OCI-LY7 (cell line): ENCODE data around the gene GRIA1. TPM values are rescaled to one million over a fixed set of nuclear protein-coding genes. Genes with fewer than 3 reads are reported as not detected.
A peak's percentile ranks its signal among the peaks of the same experiment; 100 is the strongest.

Experiments
- BruUV-seq: library from RNA; stranded (reverse); fragments of 400-500 nt; replicated peaks from 2 replicates; lab custom pipeline; 2021; lab: Mats Ljungman, UMichigan
- CTCF ChIA-PET: fragments of 300-600 bp; sonication (Branson Sonifier 250); formaldehyde crosslinking; loops from one replicate; lab custom pipeline; 2022; ENCODE audit warnings: antibody characterized with exemption; ENCODE audit not compliant: unreplicated experiment; lab: Charles Lee
- POLR2A ChIA-PET: fragments of 300-600 bp; sonication (Branson Sonifier 250); formaldehyde crosslinking; loops from one replicate; lab custom pipeline; 2022; ENCODE audit warnings: antibody characterized with exemption; lab: Charles Lee
- DNase-seq: peaks from one replicate; pipeline ENCODE4 v3.0.0-alpha.2; 2015; ENCODE audit warnings: low spot score
- H2AFZ ChIP-seq: fragments of 200-600 bp; sonication (generic), shearing (Covaris generic); 2 replicates; pipeline ENCODE4 v1.6.1; 2014; ENCODE audit warnings: mild to moderate bottlenecking, antibody characterized with exemption, low read length, moderate library complexity
- H3K27ac ChIP-seq: fragments of 200-600 bp; sonication (generic); 2 replicates; pipeline ENCODE4 v1.5.1; 2014; ENCODE audit warnings: mixed run types, low read depth, mild to moderate bottlenecking, moderate library complexity, low read length, inconsistent platforms; ENCODE audit not compliant: poor library complexity, severe bottlenecking
- H3K36me3 ChIP-seq: fragments of 200-600 bp; sonication (generic); 2 replicates; pipeline ENCODE4 v1.6.1; 2014; ENCODE audit warnings: mild to moderate bottlenecking, antibody characterized with exemption, low read length, moderate library complexity, mixed read lengths; ENCODE audit not compliant: insufficient read depth
- H3K4me1 ChIP-seq: fragments of 200-600 bp; sonication (generic); 2 replicates; pipeline ENCODE4 v1.5.1; 2014; ENCODE audit warnings: mild to moderate bottlenecking, low read length; ENCODE audit not compliant: insufficient read depth, poor library complexity, severe bottlenecking
- H3K4me2 ChIP-seq: fragments of 200-600 bp; sonication (generic); 2 replicates; pipeline ENCODE4 v1.6.1; 2014; ENCODE audit warnings: mild to moderate bottlenecking, low read length
- H3K4me3 ChIP-seq: fragments of 200-600 bp; sonication (generic); 2 replicates; pipeline ENCODE4 v1.5.1; 2014; ENCODE audit warnings: mild to moderate bottlenecking, low read depth, low read length; ENCODE audit not compliant: poor library complexity, severe bottlenecking
- H3K79me2 ChIP-seq: fragments of 200-600 bp; sonication (generic); 2 replicates; pipeline ENCODE4 v1.6.1; 2016; ENCODE audit warnings: low read depth, mild to moderate bottlenecking, low read length, moderate library complexity, mixed read lengths; ENCODE audit not compliant: insufficient read depth
- H3K9me2 ChIP-seq: fragments of 200-600 bp; sonication (generic); 2 replicates; pipeline ENCODE4 v1.6.1; 2016; ENCODE audit warnings: mild to moderate bottlenecking, low read length, mixed read lengths; ENCODE audit not compliant: insufficient read depth
- H3K9me3 ChIP-seq: fragments of 200-600 bp; sonication (generic); 2 replicates; pipeline ENCODE4 v1.6.1; 2014; ENCODE audit warnings: mild to moderate bottlenecking, mixed run types, low read length, mixed read lengths
- H4K20me1 ChIP-seq: fragments of 200-600 bp; sonication (generic); 2 replicates; pipeline ENCODE4 v1.6.1; 2014; ENCODE audit warnings: mild to moderate bottlenecking, antibody characterized with exemption, low read length, moderate library complexity, mixed read lengths; ENCODE audit not compliant: insufficient read depth
- EZH2phosphoT487 ChIP-seq: fragments of 200-600 bp; sonication (generic); IDR thresholded peaks from 2 replicates; pipeline ENCODE4 v1.6.1; 2018; ENCODE audit warnings: low read depth, borderline replicate concordance, mild to moderate bottlenecking, mixed run types, antibody characterized with exemption, low read length, moderate library complexity, mixed read lengths
- intact Hi-C: fragments of 100-400 bp; cut with micrococcal nuclease; formaldehyde crosslinking; loops from one replicate; pipeline ENCODE4 v1.10.0; 2022; ENCODE audit not compliant: unreplicated experiment
- total RNA-seq, 2 experiments: library from RNA; depleted of rRNA in 1 of 2; stranded (reverse); fragments of >200 nt in 1 of 2; shearing (Covaris generic) in 1 of 2; gene quantifications; 2 replicates each; pipeline ENCODE4 v1.2.3, GENCODE V29; 2014 to 2022
- TF ChIP-seq, protein P1 (sequence below): fragments of 200-600 bp; sonication (generic); conservative IDR thresholded peaks from 2 replicates; pipeline ENCODE4 v1.5.1; 2014; ENCODE audit warnings: mild to moderate bottlenecking, antibody characterized with exemption, low read length, moderate library complexity, mixed read lengths

Gene GRIA1
- total RNA-seq, 2 experiments from 2014 or later = not detected

DNA sequence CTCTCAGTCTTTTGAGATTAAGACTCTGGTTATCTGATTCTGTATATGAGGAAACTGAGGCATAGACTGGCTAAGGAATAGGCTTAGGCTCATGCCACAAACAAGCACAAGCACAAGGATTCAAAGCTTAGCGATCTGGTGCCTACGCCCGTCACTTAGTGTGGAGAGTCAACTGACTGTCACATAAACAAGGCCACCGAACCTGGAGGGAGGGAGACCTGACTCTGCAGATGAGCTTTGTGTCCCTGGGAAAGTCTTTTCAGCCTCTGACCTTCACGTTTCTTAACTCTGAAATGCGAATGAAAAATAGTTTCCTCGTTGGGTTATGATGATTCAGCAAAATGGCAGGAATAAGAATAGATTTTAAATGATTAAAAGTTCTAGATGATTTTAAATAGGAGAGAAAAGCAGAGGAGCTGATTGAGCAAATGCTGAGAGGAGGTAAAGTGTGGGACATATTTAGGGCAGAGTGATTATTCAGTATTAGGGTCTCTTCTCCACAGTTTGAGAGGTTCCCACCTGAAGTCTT is 135.4 kb downstream of the GRIA1 start:
- no peaks in the 10 kb centered on the region for H3K9me2 ChIP-seq
- H3K4me3 ChIP-seq = no peak overlapping the region
- TF ChIP-seq, protein P1, sequence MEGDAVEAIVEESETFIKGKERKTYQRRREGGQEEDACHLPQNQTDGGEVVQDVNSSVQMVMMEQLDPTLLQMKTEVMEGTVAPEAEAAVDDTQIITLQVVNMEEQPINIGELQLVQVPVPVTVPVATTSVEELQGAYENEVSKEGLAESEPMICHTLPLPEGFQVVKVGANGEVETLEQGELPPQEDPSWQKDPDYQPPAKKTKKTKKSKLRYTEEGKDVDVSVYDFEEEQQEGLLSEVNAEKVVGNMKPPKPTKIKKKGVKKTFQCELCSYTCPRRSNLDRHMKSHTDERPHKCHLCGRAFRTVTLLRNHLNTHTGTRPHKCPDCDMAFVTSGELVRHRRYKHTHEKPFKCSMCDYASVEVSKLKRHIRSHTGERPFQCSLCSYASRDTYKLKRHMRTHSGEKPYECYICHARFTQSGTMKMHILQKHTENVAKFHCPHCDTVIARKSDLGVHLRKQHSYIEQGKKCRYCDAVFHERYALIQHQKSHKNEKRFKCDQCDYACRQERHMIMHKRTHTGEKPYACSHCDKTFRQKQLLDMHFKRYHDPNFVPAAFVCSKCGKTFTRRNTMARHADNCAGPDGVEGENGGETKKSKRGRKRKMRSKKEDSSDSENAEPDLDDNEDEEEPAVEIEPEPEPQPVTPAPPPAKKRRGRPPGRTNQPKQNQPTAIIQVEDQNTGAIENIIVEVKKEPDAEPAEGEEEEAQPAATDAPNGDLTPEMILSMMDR = no peak
- TF ChIP-seq EZH2phosphoT487 = no peak
- H3K9me3 ChIP-seq = no peaks in the 10 kb centered on the region
- no peaks in the 10 kb centered on the region for H3K79me2 ChIP-seq
- CTCF ChIA-PET = interaction anchor here (0.5 to 1.1 kb wide), 4 partner anchors 13 to 140 kb away, joined by 3 to 15 read pairs (median 6); no protein-coding TSS in a partner anchor
- no peaks in the 10 kb centered on the region for H3K36me3 ChIP-seq
- POLR2A ChIA-PET = interaction anchor here (0.9 to 6.7 kb wide), 15 partner anchors 9 to 126 kb away, joined by 3 to 28 read pairs (median 4); no protein-coding TSS in a partner anchor
- H3K27ac ChIP-seq = no peak overlapping the region
- intact Hi-C loops = no loop called here
- H4K20me1 ChIP-seq = no peaks in the 10 kb centered on the region
- H2AFZ ChIP-seq = peak overlapping the region; percentile 95
- H3K4me1 ChIP-seq = peaks cover 69% of the 10 kb centered on the region
- no TSS peak for BruUV-seq
- H3K4me2 ChIP-seq = peak overlapping the region; percentile 64
- no peak for DNase-seq

DNA sequence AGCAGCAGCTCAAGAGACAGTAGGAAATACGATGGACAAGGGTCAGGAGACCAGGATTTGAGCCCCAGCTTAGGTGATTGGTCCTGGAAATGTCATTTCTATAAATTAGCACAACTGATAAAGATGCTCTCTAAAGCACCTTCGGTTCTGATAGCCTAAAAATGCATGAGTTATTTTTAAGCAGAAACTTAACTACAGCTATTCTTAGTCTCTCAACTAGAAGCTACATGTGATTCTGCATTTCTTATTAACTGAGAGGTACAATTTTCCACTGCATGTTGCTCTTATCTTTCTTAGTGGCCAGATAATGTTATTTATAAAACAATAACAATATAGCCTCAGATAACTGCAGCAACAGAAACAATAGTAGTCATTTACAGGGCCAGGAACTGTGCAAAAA is 136.4 kb downstream of the GRIA1 start:
- H3K9me2 ChIP-seq = no peaks in the 10 kb centered on the region
- H4K20me1 ChIP-seq = no peaks in the 10 kb centered on the region
- intact Hi-C loops = no loop called here
- ChIA-PET POLR2A (interaction anchor here (0.6 to 6.7 kb wide), 13 partner anchors 8 to 660 kb away, joined by 3 to 28 read pairs (median 4); no protein-coding TSS in a partner anchor), CTCF (interaction anchor here (0.5 to 1.1 kb wide), 3 partner anchors 21 to 141 kb away, joined by 3 to 8 read pairs (median 3); no protein-coding TSS in a partner anchor)
- H3K4me1 ChIP-seq = peaks cover 74% of the 10 kb centered on the region
- peak overlapping the region; percentile 64 for H3K4me2 ChIP-seq
- TF ChIP-seq EZH2phosphoT487 = no peak
- TF ChIP-seq, protein P1 = no peak
- no peak for DNase-seq
- no peaks in the 10 kb centered on the region for H3K79me2 ChIP-seq
- H3K9me3 ChIP-seq = no peaks in the 10 kb centered on the region
- H3K36me3 ChIP-seq = no peaks in the 10 kb centered on the region
- H2AFZ ChIP-seq = peak overlapping the region; percentile 95
- no TSS peak for BruUV-seq
- peak overlapping the region; percentile 2 for H3K4me3 ChIP-seq
- peak overlapping the region; percentile 5 for H3K27ac ChIP-seq
